Measurements from ENCODE around the gene TBX10. TPM values are rescaled to one million over a fixed set of nuclear protein-coding genes. Genes with fewer than 3 reads are reported as not detected.

TBX10 gene
- polyA plus RNA-seq, 1 donor from 2014 or later, result not detected

DNA sequence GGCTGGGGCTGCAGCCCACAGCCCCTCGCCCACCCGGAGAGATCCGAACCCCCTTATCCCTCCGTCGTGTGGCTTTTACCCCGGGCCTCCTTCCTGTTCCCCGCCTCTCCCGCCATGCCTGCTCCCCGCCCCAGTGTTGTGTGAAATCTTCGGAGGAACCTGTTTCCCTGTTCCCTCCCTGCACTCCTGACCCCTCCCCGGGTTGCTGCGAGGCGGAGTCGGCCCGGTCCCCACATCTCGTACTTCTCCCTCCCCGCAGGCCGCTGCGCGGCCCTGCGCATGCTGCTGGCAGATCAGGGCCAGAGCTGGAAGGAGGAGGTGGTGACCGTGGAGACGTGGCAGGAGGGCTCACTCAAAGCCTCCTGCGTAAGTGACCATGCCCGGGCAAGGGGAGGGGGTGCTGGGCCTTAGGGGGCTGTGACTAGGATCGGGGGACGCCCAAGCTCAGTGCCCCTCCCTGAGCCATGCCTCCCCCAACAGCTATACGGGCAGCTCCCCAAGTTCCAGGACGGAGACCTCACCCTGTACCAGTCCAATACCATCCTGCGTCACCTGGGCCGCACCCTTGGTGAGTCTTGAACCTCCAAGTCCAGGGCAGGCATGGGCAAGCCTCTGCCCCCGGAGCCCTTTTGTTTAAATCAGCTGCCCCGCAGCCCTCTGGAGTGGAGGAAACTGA, 55.2 kb downstream of the TBX10 start:
- Histone ChIP-seq H3K4me2 (ENCODE audit: low read length) (no peak overlapping the region), H3K79me2 (replicated peaks; ENCODE audit: insufficient read depth, low read length) (no peaks in the 10 kb centered on the region), H3K9ac (ENCODE audit: low read length) (peak overlapping the region; percentile 53), H3K27ac (ENCODE audit: low read length) (no peak overlapping the region), H3K9me3 (ENCODE audit: low read length) (no peaks in the 10 kb centered on the region), H3K4me3 (ENCODE audit: low read length) (peak overlapping the region; percentile 63), H3K27me3 (ENCODE audit: insufficient read depth, low read depth, low read length) (no peaks in the 10 kb centered on the region), H4K20me1 (ENCODE audit: insufficient read depth) (no peaks in the 10 kb centered on the region), H3K9me2 (ENCODE audit: insufficient read depth, low read length) (no peaks in the 10 kb centered on the region), H2AFZ (ENCODE audit: low read depth, low read length) (peak overlapping the region; percentile 51), H3F3A (ENCODE audit: insufficient read depth, low read length, poor library complexity, severe bottlenecking) (no peaks in the 10 kb centered on the region), H3K36me3 (ENCODE audit: insufficient read depth, low read length) (no peaks in the 10 kb centered on the region)
- TF ChIP-seq, protein P1, sequence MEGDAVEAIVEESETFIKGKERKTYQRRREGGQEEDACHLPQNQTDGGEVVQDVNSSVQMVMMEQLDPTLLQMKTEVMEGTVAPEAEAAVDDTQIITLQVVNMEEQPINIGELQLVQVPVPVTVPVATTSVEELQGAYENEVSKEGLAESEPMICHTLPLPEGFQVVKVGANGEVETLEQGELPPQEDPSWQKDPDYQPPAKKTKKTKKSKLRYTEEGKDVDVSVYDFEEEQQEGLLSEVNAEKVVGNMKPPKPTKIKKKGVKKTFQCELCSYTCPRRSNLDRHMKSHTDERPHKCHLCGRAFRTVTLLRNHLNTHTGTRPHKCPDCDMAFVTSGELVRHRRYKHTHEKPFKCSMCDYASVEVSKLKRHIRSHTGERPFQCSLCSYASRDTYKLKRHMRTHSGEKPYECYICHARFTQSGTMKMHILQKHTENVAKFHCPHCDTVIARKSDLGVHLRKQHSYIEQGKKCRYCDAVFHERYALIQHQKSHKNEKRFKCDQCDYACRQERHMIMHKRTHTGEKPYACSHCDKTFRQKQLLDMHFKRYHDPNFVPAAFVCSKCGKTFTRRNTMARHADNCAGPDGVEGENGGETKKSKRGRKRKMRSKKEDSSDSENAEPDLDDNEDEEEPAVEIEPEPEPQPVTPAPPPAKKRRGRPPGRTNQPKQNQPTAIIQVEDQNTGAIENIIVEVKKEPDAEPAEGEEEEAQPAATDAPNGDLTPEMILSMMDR (IDR thresholded peaks at IDR 0.05; ENCODE audit: poor library complexity, severe bottlenecking), result no peak
- TF ChIP-seq TAF1 (IDR thresholded peaks at IDR 0.05; ENCODE audit: low read depth) (no peak), POLR2AphosphoS5 (IDR thresholded peaks at IDR 0.05) (no peak), EP300 (conservative IDR thresholded peaks at IDR 0.05; ENCODE audit: poor library complexity, severe bottlenecking) (no peak), RAD21 (conservative IDR thresholded peaks at IDR 0.05) (no peak), SMC3 (conservative IDR thresholded peaks at IDR 0.05; ENCODE audit: poor library complexity) (no peak), MXI1 (conservative IDR thresholded peaks at IDR 0.05; ENCODE audit: poor library complexity, severe bottlenecking) (no peak), EZH2 (IDR thresholded peaks at IDR 0.05; ENCODE audit: borderline replicate concordance, insufficient read depth, low read length, poor library complexity, severe bottlenecking) (no peak)
- TF ChIP-seq, protein P2, sequence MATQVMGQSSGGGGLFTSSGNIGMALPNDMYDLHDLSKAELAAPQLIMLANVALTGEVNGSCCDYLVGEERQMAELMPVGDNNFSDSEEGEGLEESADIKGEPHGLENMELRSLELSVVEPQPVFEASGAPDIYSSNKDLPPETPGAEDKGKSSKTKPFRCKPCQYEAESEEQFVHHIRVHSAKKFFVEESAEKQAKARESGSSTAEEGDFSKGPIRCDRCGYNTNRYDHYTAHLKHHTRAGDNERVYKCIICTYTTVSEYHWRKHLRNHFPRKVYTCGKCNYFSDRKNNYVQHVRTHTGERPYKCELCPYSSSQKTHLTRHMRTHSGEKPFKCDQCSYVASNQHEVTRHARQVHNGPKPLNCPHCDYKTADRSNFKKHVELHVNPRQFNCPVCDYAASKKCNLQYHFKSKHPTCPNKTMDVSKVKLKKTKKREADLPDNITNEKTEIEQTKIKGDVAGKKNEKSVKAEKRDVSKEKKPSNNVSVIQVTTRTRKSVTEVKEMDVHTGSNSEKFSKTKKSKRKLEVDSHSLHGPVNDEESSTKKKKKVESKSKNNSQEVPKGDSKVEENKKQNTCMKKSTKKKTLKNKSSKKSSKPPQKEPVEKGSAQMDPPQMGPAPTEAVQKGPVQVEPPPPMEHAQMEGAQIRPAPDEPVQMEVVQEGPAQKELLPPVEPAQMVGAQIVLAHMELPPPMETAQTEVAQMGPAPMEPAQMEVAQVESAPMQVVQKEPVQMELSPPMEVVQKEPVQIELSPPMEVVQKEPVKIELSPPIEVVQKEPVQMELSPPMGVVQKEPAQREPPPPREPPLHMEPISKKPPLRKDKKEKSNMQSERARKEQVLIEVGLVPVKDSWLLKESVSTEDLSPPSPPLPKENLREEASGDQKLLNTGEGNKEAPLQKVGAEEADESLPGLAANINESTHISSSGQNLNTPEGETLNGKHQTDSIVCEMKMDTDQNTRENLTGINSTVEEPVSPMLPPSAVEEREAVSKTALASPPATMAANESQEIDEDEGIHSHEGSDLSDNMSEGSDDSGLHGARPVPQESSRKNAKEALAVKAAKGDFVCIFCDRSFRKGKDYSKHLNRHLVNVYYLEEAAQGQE (IDR thresholded peaks at IDR 0.05; ENCODE audit: borderline replicate concordance), result no peak

DNA sequence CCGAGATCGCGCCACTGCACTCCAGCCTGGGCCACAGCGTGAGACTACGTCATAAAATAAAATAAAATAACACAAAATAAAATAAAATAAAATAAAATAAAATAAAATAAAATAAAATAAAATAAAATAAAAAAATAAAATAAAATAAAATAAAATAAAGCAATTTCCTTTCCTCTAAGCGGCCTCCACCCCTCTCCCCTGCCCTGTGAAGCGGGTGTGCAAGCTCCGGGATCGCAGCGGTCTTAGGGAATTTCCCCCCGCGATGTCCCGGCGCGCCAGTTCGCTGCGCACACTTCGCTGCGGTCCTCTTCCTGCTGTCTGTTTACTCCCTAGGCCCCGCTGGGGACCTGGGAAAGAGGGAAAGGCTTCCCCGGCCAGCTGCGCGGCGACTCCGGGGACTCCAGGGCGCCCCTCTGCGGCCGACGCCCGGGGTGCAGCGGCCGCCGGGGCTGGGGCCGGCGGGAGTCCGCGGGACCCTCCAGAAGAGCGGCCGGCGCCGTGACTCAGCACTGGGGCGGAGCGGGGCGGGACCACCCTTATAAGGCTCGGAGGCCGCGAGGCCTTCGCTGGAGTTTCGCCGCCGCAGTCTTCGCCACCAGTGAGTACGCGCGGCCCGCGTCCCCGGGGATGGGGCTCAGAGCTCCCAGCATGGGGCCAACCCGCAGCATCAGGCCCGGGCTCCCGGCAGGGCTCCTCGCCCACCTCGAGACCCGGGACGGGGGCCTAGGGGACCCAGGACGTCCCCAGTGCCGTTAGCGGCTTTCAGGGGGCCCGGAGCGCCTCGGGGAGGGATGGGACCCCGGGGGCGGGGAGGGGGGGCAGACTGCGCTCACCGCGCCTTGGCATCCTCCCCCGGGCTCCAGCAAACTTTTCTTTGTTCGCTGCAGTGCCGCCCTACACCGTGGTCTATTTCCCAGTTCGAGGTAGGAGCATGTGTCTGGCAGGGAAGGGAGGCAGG, 56.0 kb downstream of the TBX10 start, which contains the start of gene GSTP1:
Gene GSTP1, plus strand, starts transcription at position 566 of the 958 bp plus-strand sequence. Its CDS starts 32 bp downstream, at position 598.
- no peaks in the 10 kb centered on the region for H3K79me2 ChIP-seq (replicated peaks; ENCODE audit: insufficient read depth, low read length)
- no peaks in the 10 kb centered on the region for H3K36me3 ChIP-seq (ENCODE audit: insufficient read depth, low read length)
- peak within 1 kb of the TSS; percentile 53 for H3K9ac ChIP-seq (ENCODE audit: low read length)
- H3K9me2 ChIP-seq (ENCODE audit: insufficient read depth, low read length), result no peaks in the 10 kb centered on the region
- no peak within 1 kb of the TSS for H3K4me2 ChIP-seq (ENCODE audit: low read length)
- no peaks in the 10 kb centered on the region for H3K27me3 ChIP-seq (ENCODE audit: insufficient read depth, low read depth, low read length)
- no peaks in the 10 kb centered on the region for H4K20me1 ChIP-seq (ENCODE audit: insufficient read depth)
- H3K27ac ChIP-seq (ENCODE audit: low read length), result no peak within 1 kb of the TSS
- peak within 1 kb of the TSS; percentile 51 for H2AFZ ChIP-seq (ENCODE audit: low read depth, low read length)
- no peaks in the 10 kb centered on the region for H3F3A ChIP-seq (ENCODE audit: insufficient read depth, low read length, poor library complexity, severe bottlenecking)
- no peaks in the 10 kb centered on the region for H3K9me3 ChIP-seq (ENCODE audit: low read length)
- TF ChIP-seq EP300 (conservative IDR thresholded peaks at IDR 0.05; ENCODE audit: poor library complexity, severe bottlenecking), result no peak
- TF ChIP-seq, protein P2 (IDR thresholded peaks at IDR 0.05; ENCODE audit: borderline replicate concordance), result no peak
- peak; percentile 44 for TF ChIP-seq RAD21 (conservative IDR thresholded peaks at IDR 0.05)
- TF ChIP-seq, protein P1 (IDR thresholded peaks at IDR 0.05; ENCODE audit: poor library complexity, severe bottlenecking), result peak; percentile 75
- TF ChIP-seq POLR2AphosphoS5 (IDR thresholded peaks at IDR 0.05), result no peak
- TF ChIP-seq SMC3 (conservative IDR thresholded peaks at IDR 0.05; ENCODE audit: poor library complexity), result peak; percentile 56
- TF ChIP-seq MXI1 (conservative IDR thresholded peaks at IDR 0.05; ENCODE audit: poor library complexity, severe bottlenecking), result peak; percentile 35
- no peak for TF ChIP-seq EZH2 (IDR thresholded peaks at IDR 0.05; ENCODE audit: borderline replicate concordance, insufficient read depth, low read length, poor library complexity, severe bottlenecking)
- H3K4me3 ChIP-seq (ENCODE audit: low read length), result peak within 1 kb of the TSS; percentile 63

All from neural cell (in vitro differentiated cells).